BE2C (cell line): ENCODE data around the gene SH3D19.
"Not testable (repeated sequence)": the region's sequence is repeated elsewhere in the genome, so short reads cannot be mapped to it uniquely, and the experiment has no call there.

Experiments used
- DNase-seq: peaks from one replicate; pipeline ENCODE4 v3.0.0-alpha.2; 2020
- H3K27me3 ChIP-seq: fragments of 250-450 bp; sonication (Bioruptor Pico); 2 replicates; pipeline ENCODE4 v1.5.1; 2020; ENCODE audit warnings: mild to moderate bottlenecking
- H3K36me3 ChIP-seq: fragments of 250-450 bp; sonication (Bioruptor Pico); 2 replicates; pipeline ENCODE4 v1.5.1; 2020; ENCODE audit warnings: mild to moderate bottlenecking
- H3K4me1 ChIP-seq: fragments of 250-450 bp; sonication (Bioruptor Pico); 2 replicates; pipeline ENCODE4 v1.5.1; 2020
- H3K4me3 ChIP-seq: 2 replicates; pipeline ENCODE4 v1.5.1; 2011; ENCODE audit warnings: low read depth, low read length
- H3K9me3 ChIP-seq: fragments of 250-450 bp; sonication (Bioruptor Pico); 2 replicates; pipeline ENCODE4 v1.5.1; 2020
- TF ChIP-seq, protein P1 (sequence below): IDR thresholded peaks from 2 replicates; pipeline ENCODE4 v1.5.1; 2012; ENCODE audit warnings: mild to moderate bottlenecking, low read depth, low read length

SH3D19 gene

DNA sequence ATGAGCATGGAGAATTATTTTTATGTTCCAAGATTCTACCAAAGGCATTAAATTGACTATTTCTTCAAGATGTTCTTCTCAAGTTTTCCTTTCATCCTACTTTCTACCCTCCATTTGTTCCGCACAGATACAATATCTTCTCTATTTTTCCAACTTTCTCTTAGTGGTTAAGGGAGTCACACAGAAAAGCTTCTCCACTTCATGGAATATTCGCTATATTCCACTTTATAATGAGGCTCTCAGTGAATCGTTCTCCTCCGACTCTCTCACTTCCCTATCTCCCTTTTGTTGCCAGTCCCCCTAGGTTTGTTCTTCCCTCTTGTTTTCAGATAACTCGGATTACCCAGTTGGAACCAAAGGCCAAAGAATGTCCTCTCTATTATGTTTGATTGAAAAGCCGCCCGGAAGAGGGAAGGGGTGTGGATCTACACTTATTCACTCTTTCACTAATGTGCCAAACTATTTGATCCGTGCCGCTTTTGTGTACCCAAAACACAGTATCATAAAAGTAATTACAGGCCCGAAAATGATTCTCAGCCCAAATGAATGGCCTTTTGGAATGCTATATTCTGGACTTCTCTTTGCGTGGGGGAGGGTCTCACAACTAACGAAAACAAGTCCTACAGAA is 1.2 kb downstream of the SH3D19 start:
- Histone ChIP-seq H3K27me3 (no peaks in the 10 kb centered on the region; the same call in 1 of the 2 replicates), H3K4me3 (no peak overlapping the region), H3K9me3 (no peaks in the 10 kb centered on the region), H3K4me1 (no peaks in the 10 kb centered on the region), H3K36me3 (no peaks in the 10 kb centered on the region)
- TF ChIP-seq, protein P1, sequence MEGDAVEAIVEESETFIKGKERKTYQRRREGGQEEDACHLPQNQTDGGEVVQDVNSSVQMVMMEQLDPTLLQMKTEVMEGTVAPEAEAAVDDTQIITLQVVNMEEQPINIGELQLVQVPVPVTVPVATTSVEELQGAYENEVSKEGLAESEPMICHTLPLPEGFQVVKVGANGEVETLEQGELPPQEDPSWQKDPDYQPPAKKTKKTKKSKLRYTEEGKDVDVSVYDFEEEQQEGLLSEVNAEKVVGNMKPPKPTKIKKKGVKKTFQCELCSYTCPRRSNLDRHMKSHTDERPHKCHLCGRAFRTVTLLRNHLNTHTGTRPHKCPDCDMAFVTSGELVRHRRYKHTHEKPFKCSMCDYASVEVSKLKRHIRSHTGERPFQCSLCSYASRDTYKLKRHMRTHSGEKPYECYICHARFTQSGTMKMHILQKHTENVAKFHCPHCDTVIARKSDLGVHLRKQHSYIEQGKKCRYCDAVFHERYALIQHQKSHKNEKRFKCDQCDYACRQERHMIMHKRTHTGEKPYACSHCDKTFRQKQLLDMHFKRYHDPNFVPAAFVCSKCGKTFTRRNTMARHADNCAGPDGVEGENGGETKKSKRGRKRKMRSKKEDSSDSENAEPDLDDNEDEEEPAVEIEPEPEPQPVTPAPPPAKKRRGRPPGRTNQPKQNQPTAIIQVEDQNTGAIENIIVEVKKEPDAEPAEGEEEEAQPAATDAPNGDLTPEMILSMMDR: no peak
- no peak for DNase-seq

DNA sequence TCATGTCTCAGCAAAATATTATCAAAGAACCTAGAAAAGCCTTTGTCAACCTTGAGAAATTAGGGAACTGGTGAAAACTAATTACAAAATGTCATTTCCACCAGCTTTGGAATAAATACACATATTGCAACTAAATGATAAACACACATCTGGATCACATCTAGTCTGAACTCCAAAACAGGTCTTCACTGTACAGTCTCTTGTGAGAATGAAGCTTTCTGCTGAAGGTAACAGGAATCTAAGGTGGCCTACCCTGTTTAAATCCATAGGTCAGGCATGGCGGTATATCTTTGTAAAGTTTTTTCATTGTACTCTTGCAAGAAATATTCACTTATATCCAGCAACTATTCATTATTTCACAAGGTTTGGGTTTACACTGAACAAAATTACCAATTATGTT is 1.7 kb downstream of the SH3D19 start:
- H3K4me3 ChIP-seq: no peak overlapping the region
- no peak for DNase-seq

DNA sequence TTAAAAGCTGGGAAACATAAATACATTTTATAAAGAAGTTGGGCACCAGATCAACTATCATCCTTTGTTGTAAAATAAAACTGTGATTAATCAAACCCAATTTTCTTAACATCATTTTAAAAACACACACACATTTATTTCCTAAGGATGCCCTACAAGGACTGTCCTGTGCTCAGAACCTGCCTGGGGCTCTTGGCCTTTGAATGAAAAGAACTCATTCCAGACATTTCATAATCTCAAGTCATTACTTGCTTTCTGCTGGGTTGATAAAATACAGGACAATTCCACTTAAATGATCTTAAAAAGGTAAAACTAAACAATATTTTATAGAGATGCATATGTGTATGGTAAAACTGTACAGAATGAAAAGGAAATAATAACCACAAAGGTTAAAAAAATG is 2.8 kb downstream of the SH3D19 start:
- Histone ChIP-seq H3K9me3 (no peaks in the 10 kb centered on the region), H3K36me3 (no peaks in the 10 kb centered on the region), H3K4me1 (no peaks in the 10 kb centered on the region), H3K27me3 (no peaks in the 10 kb centered on the region; the same call in 1 of the 2 replicates), H3K4me3 (no peak overlapping the region)
- TF ChIP-seq, protein P1: no peak
- no peak for DNase-seq

More for the DNA sequence above, 1.7 kb downstream of the SH3D19 start:
- Histone ChIP-seq H3K36me3 (no peaks in the 10 kb centered on the region), H3K9me3 (no peaks in the 10 kb centered on the region), H3K4me1 (no peaks in the 10 kb centered on the region), H3K27me3 (no peaks in the 10 kb centered on the region; the same call in 1 of the 2 replicates)
- TF ChIP-seq, protein P1: no peak

GRCh38 chr4:151322161-151322560 is 3.2 kb downstream of the SH3D19 start:
- H3K4me1 ChIP-seq, H3K9me3 ChIP-seq, H3K36me3 ChIP-seq, H3K4me3 ChIP-seq, DNase-seq, H3K27me3 ChIP-seq: not testable (repeated sequence)

DNA sequence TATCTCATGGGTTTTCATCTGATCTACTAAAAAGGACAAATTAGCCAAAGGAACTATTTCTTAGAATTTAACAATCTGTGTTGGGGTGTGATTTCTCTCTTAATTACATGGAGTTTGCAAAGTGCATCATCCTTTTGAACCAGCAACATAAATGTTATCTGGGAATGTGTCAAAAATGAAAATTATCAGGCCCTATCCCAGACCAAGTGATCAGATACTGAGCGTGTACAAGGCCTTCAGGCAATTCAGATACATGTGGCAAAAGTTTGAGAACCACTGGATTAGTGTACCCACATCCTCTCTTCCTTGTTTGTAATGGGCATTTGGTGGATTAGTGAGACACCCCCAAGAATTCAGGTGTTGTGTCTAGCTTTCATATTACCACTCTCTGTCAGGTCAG is 3.8 kb downstream of the SH3D19 start:
- no peaks in the 10 kb centered on the region for H3K4me1 ChIP-seq
- no peaks in the 10 kb centered on the region; the same call in 1 of the 2 replicates for H3K27me3 ChIP-seq
- H3K36me3 ChIP-seq: no peaks in the 10 kb centered on the region
- H3K4me3 ChIP-seq: no peak overlapping the region
- no peak for DNase-seq
- H3K9me3 ChIP-seq: no peaks in the 10 kb centered on the region
- TF ChIP-seq, protein P1: no peak

GRCh38 chr4:151319490-151319889 is 5.9 kb downstream of the SH3D19 start:
- no peak for DNase-seq
- H3K27me3 ChIP-seq: no peaks in the 10 kb centered on the region
- no peaks in the 10 kb centered on the region for H3K36me3 ChIP-seq
- H3K4me3 ChIP-seq: no peak overlapping the region
- no peaks in the 10 kb centered on the region for H3K9me3 ChIP-seq
- TF ChIP-seq, protein P1: no peak
- H3K4me1 ChIP-seq: no peaks in the 10 kb centered on the region
